Measurements from ENCODE around the gene NUDT4. TPM values are rescaled to one million over a fixed set of nuclear protein-coding genes. Genes with fewer than 3 reads are reported as not detected.

The NUDT4 gene
- total and polyA plus RNA-seq, 2 donors (not counting 3 experiments of a cell fraction or from before 2014, with no cell fraction given): 76.0 to 161 TPM

DNA sequence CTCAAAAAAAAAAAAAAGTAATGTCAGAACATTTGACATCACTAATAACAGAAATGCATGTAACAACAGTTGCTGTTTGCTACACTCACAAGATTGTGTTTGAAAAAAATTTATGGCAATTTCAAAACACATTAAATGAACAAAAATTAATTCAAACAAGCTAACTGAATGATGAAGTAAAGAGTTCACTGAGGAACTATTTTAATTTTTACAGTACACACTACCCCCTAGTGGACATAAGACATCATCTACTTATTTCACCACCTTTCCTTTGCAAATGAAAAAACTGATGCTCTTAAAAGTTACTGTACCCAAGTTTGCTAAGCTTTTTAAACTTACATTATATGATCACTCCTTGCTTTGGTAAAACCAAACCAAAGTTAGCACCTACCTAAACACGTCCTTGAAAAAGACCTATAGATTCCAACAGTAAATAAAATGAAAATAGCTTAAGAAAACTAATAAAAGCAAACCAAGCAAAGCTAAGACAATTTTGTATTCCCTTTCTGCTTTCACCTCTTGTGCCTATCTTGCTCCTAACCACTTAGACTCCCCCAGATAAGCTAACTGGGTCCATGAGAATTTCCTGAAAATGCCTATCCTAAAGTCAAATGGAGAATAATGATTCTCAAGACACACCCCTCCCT is 41.8 kb downstream of the NUDT4 start:
- peaks cover 7% of the 10 kb centered on the region for H4K20me1 ChIP-seq (replicated peaks; ENCODE audit: control insufficient read depth, extremely low read depth, insufficient read depth, low read length)
- H3K79me2 ChIP-seq (ENCODE audit: control insufficient read depth, insufficient read depth, low read length): peaks cover 98% of the 10 kb centered on the region
- no peak overlapping the region for H3K9ac ChIP-seq (replicated peaks; ENCODE audit: extremely low read depth, insufficient read depth, low read length)
- H3K4me3 ChIP-seq (replicated peaks in 1 of 3; ENCODE audit: insufficient read depth in 1 of 3, low read depth in 1 of 3, low read length in 3 of 3): no peak overlapping the region
- DNase-seq (ENCODE audit: low read depth, low spot score) (peak; percentile 76), FAIRE-seq (peak; percentile 55)
- ChIA-PET POLR2A (no interaction called here), CTCF (interaction anchor here (0.6 to 6.2 kb wide), 73 partner anchors 9 to 1410 kb away, joined by 3 to 109 read pairs (median 5); partner anchors contain the start of genes EEA1 and UBE2N)
- no peak overlapping the region for H3K27ac ChIP-seq (ENCODE audit: insufficient read depth, low read depth, low read length)
- no peaks in the 10 kb centered on the region for H3K36me3 ChIP-seq (ENCODE audit: control insufficient read depth in 2 of 2, extremely low read depth in 1 of 2, insufficient read depth in 2 of 2, low read length in 2 of 2)
- dilution Hi-C loops (cut with MboI; ENCODE audit: extremely low pct_ligation_motif_present, low sequenced_read_pairs): no loop called here
- intact Hi-C loops (cut with micrococcal nuclease): loop anchor here (1.0 to 10.0 kb wide), 6 partner anchors 432 to 845 kb away; partner anchors contain the start of gene EEA1
- TF ChIP-seq CTCF (IDR thresholded peaks at IDR 0.05; ENCODE audit: extremely low read depth in 1 of 2, insufficient read depth in 1 of 2, low read depth in 1 of 2, low read length in 2 of 2): peak; percentile 33 to 38
- TF ChIP-seq GATA2 (IDR thresholded peaks at IDR 0.05; ENCODE audit: insufficient read depth, insufficient read length, low read depth, low read length): no peak
- TF ChIP-seq POLR2AphosphoS5 (IDR thresholded peaks at IDR 0.05; ENCODE audit: insufficient read depth, low read depth, low read length): no peak
- peaks cover 2% of the 10 kb centered on the region for H3K4me1 ChIP-seq (ENCODE audit: control insufficient read depth, extremely low read depth, insufficient read depth, low read length)
- no peaks in the 10 kb centered on the region for H3K9me1 ChIP-seq (replicated peaks; ENCODE audit: control insufficient read depth, extremely low read depth, insufficient read depth, low read length)
- no peak overlapping the region for H2AFZ ChIP-seq (ENCODE audit: low read depth, low read length)
- H3K27me3 ChIP-seq (ENCODE audit: control insufficient read depth in 2 of 2, insufficient read depth in 2 of 2, low read length in 2 of 2): no peaks in the 10 kb centered on the region
- H3K4me2 ChIP-seq (ENCODE audit: insufficient read depth, low read length): no peak overlapping the region
- BruUV-seq (replicated peaks): no TSS peak
- H3K9me3 ChIP-seq (replicated peaks; ENCODE audit: control insufficient read depth, insufficient read depth, low read length): no peaks in the 10 kb centered on the region

DNA sequence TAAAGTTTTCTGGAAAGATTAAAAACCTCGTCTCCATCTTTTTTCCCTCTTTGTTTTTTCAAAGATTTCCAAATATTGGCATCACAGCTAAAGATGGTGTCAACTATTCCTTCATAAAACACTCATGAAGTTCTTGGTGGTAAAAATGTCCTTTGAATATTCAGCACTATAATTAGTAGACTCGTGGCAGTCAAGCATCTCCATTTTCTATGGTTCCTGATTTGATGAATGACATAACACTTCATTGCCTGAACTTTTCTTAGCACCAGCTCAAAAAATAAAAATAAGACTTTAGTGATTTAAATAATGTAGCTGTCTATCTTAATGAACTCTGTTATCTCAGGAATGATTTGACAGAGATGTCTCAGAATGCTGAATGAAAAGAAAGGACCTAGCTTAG is 44.3 kb downstream of the NUDT4 start:
- peaks cover 13% of the 10 kb centered on the region for H4K20me1 ChIP-seq (replicated peaks; ENCODE audit: control insufficient read depth, extremely low read depth, insufficient read depth, low read length)
- TF ChIP-seq JUN (IDR thresholded peaks at IDR 0.05; ENCODE audit: borderline replicate concordance, insufficient read depth, insufficient read length, low read depth) (no peak), POLR2A (IDR thresholded peaks at IDR 0.05; ENCODE audit: low read depth, low read length) (no peak), GATA2 (IDR thresholded peaks at IDR 0.05; ENCODE audit: insufficient read depth, insufficient read length, low read depth, low read length) (no peak), MYC (IDR thresholded peaks at IDR 0.05; ENCODE audit: low read depth, low read length) (no peak), CTCF (IDR thresholded peaks at IDR 0.05; ENCODE audit: extremely low read depth in 1 of 2, insufficient read depth in 1 of 2, low read depth in 1 of 2, low read length in 2 of 2) (no peak), FOS (IDR thresholded peaks at IDR 0.05; ENCODE audit: borderline replicate concordance, insufficient read depth, low read length) (no peak), POLR2AphosphoS5 (IDR thresholded peaks at IDR 0.05; ENCODE audit: insufficient read depth, low read depth, low read length) (no peak)
- dilution Hi-C loops (cut with MboI; ENCODE audit: extremely low pct_ligation_motif_present, low sequenced_read_pairs): no loop called here
- no peak overlapping the region for H3K4me3 ChIP-seq (replicated peaks in 1 of 3; ENCODE audit: insufficient read depth in 1 of 3, low read depth in 1 of 3, low read length in 3 of 3)
- no peak for FAIRE-seq
- no peaks in the 10 kb centered on the region for H3K36me3 ChIP-seq (ENCODE audit: control insufficient read depth in 2 of 2, extremely low read depth in 1 of 2, insufficient read depth in 2 of 2, low read length in 2 of 2)
- no peak overlapping the region for H3K4me2 ChIP-seq (ENCODE audit: insufficient read depth, low read length)
- H3K27ac ChIP-seq (ENCODE audit: insufficient read depth, low read depth, low read length): no peak overlapping the region
- H3K79me2 ChIP-seq (ENCODE audit: control insufficient read depth, insufficient read depth, low read length): peaks cover 98% of the 10 kb centered on the region
- H3K9me1 ChIP-seq (replicated peaks; ENCODE audit: control insufficient read depth, extremely low read depth, insufficient read depth, low read length): peaks cover 2% of the 10 kb centered on the region
- H3K9me3 ChIP-seq (replicated peaks; ENCODE audit: control insufficient read depth, insufficient read depth, low read length): no peaks in the 10 kb centered on the region
- DNase-seq (ENCODE audit: low read depth, low spot score): no peak
- no TSS peak for BruUV-seq (replicated peaks)
- no peak overlapping the region for H2AFZ ChIP-seq (ENCODE audit: low read depth, low read length)
- no peak overlapping the region for H3K9ac ChIP-seq (replicated peaks; ENCODE audit: extremely low read depth, insufficient read depth, low read length)
- no peaks in the 10 kb centered on the region for H3K27me3 ChIP-seq (ENCODE audit: control insufficient read depth in 2 of 2, insufficient read depth in 2 of 2, low read length in 2 of 2)
- intact Hi-C loops (cut with micrococcal nuclease): loop anchor here (10.0 kb wide), 1 partner anchor 847 kb away; no protein-coding TSS in a partner anchor
- ChIA-PET POLR2A (no interaction called here), CTCF (interaction anchor here (0.7 to 6.2 kb wide), 7 partner anchors 13 to 705 kb away, joined by 3 to 109 read pairs (median 3); no protein-coding TSS in a partner anchor)
- H3K4me1 ChIP-seq (ENCODE audit: control insufficient read depth, extremely low read depth, insufficient read depth, low read length): peaks cover 4% of the 10 kb centered on the region
